PC-9 (cell line): ENCODE data around the gene CD200. TPM values are rescaled to one million over a fixed set of nuclear protein-coding genes. Genes with fewer than 3 reads are reported as not detected.

Experiments
- BruUV-seq: library from RNA; stranded (reverse); fragments of 400-500 nt; replicated peaks from 2 replicates; lab custom pipeline; 2021; lab: Mats Ljungman, UMichigan
- CTCF ChIA-PET: fragments of 300-600 bp; sonication (Branson Sonifier 250); formaldehyde crosslinking; loops from one replicate; lab custom pipeline; 2022; ENCODE audit warnings: antibody characterized with exemption; lab: Charles Lee
- POLR2A ChIA-PET: fragments of 300-600 bp; sonication (Branson Sonifier 250); formaldehyde crosslinking; loops from one replicate; lab custom pipeline; 2022; ENCODE audit warnings: antibody characterized with exemption; ENCODE audit not compliant: unreplicated experiment; lab: Charles Lee
- DNase-seq, 2 experiments: peaks; one replicate each; pipeline versions ENCODE4 v3.0.0 to v3.0.0-alpha.2; 2015 to 2022; ENCODE audit warnings: mixed read lengths in 1 of 2
- H2AFZ ChIP-seq: fragments of 200-600 bp; sonication (generic); 2 replicates; pipeline ENCODE4 v1.8.1; 2017; ENCODE audit warnings: antibody characterized with exemption
- H3F3A ChIP-seq: fragments of 200-600 bp; sonication (generic); 2 replicates; pipeline ENCODE4 v1.8.1; 2017; ENCODE audit warnings: antibody characterized with exemption, mild to moderate bottlenecking, low read depth; ENCODE audit not compliant: insufficient read depth
- H3K27ac ChIP-seq: fragments of 200-600 bp; sonication (generic); 2 replicates; pipeline ENCODE4 v1.6.1; 2016; ENCODE audit warnings: mixed run types
- H3K27me3 ChIP-seq: fragments of 200-600 bp; sonication (generic); 2 replicates; pipeline ENCODE4 v1.6.1; 2016; ENCODE audit warnings: low read depth, mixed run types; ENCODE audit not compliant: insufficient read depth
- H3K36me3 ChIP-seq: fragments of 200-600 bp; sonication (generic); 2 replicates; pipeline ENCODE4 v1.6.1; 2016; ENCODE audit warnings: low read depth, mixed run types
- H3K4me1 ChIP-seq: fragments of 200-600 bp; sonication (generic); replicated peaks from 2 replicates; pipeline ENCODE4 v1.6.1; 2016; ENCODE audit warnings: mixed run types; ENCODE audit not compliant: insufficient read depth
- H3K4me2 ChIP-seq: fragments of 200-600 bp; sonication (generic); 2 replicates; pipeline ENCODE4 v1.6.1; 2017; ENCODE audit warnings: mixed run types
- H3K4me3 ChIP-seq: fragments of 200-600 bp; sonication (generic); 2 replicates; pipeline ENCODE4 v1.6.1; 2016; ENCODE audit warnings: mixed run types
- H3K79me2 ChIP-seq: fragments of 200-600 bp; sonication (generic); 2 replicates; pipeline ENCODE4 v1.6.1; 2017; ENCODE audit warnings: low read depth, mixed run types
- H3K9me2 ChIP-seq: fragments of 200-600 bp; sonication (generic); 2 replicates; pipeline ENCODE4 v1.8.1; 2017; ENCODE audit warnings: mild to moderate bottlenecking; ENCODE audit not compliant: insufficient read depth
- H3K9me3 ChIP-seq: fragments of 200-600 bp; sonication (generic); 2 replicates; pipeline ENCODE4 v1.8.1; 2016; ENCODE audit warnings: low read depth; ENCODE audit not compliant: insufficient read depth
- H4K20me1 ChIP-seq: fragments of 200-600 bp; sonication (generic); 2 replicates; pipeline ENCODE4 v1.8.1; 2017; ENCODE audit not compliant: insufficient read depth
- EZH2 ChIP-seq: fragments of 200-600 bp; sonication (generic); IDR thresholded peaks from 2 replicates; pipeline ENCODE4 v1.8.0; 2017; ENCODE audit warnings: antibody characterized with exemption, low read depth
- intact Hi-C: fragments of 100-400 bp; cut with micrococcal nuclease; formaldehyde crosslinking; loops from one replicate; pipeline ENCODE4 v1.10.0; 2022; ENCODE audit not compliant: unreplicated experiment
- total RNA-seq: library from RNA; stranded (reverse); gene quantifications from 2 replicates; pipeline ENCODE4 v1.2.3, GENCODE V29; 2021
- TF ChIP-seq, protein P1 (sequence below): fragments of 200-600 bp; sonication (generic); conservative IDR thresholded peaks from 2 replicates; pipeline ENCODE4 v1.6.1; 2017; ENCODE audit warnings: mixed run types, antibody characterized with exemption, mild to moderate bottlenecking, moderate library complexity

Gene CD200
- total RNA-seq, 1 experiment from 2014 or later, result 4.0 TPM

GRCh38 chr3:112405845-112406244 lies 72.9 kb downstream of the CD200 start:
- intact Hi-C loops, result no loop called here
- no TSS peak for BruUV-seq
- DNase-seq, result no peak

GRCh38 chr3:112407214-112407887 lies 74.4 kb downstream of the CD200 start:
- H4K20me1 ChIP-seq, result no peaks in the 10 kb centered on the region
- H3K9me3 ChIP-seq, result no peaks in the 10 kb centered on the region
- no peaks in the 10 kb centered on the region for H3K4me1 ChIP-seq
- no peak overlapping the region for H3K4me2 ChIP-seq
- H3K9me2 ChIP-seq, result no peaks in the 10 kb centered on the region
- TF ChIP-seq, protein P1, sequence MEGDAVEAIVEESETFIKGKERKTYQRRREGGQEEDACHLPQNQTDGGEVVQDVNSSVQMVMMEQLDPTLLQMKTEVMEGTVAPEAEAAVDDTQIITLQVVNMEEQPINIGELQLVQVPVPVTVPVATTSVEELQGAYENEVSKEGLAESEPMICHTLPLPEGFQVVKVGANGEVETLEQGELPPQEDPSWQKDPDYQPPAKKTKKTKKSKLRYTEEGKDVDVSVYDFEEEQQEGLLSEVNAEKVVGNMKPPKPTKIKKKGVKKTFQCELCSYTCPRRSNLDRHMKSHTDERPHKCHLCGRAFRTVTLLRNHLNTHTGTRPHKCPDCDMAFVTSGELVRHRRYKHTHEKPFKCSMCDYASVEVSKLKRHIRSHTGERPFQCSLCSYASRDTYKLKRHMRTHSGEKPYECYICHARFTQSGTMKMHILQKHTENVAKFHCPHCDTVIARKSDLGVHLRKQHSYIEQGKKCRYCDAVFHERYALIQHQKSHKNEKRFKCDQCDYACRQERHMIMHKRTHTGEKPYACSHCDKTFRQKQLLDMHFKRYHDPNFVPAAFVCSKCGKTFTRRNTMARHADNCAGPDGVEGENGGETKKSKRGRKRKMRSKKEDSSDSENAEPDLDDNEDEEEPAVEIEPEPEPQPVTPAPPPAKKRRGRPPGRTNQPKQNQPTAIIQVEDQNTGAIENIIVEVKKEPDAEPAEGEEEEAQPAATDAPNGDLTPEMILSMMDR, result no peak
- TF ChIP-seq EZH2, result no peak
- POLR2A ChIA-PET, result no interaction called here
- no peaks in the 10 kb centered on the region for H3K79me2 ChIP-seq
- DNase-seq, result no peak
- no TSS peak for BruUV-seq
- no peak overlapping the region for H3K27ac ChIP-seq
- no peaks in the 10 kb centered on the region for H3F3A ChIP-seq
- no peaks in the 10 kb centered on the region for H3K36me3 ChIP-seq
- no peaks in the 10 kb centered on the region for H3K27me3 ChIP-seq
- intact Hi-C loops, result no loop called here
- CTCF ChIA-PET, result no interaction called here
- H3K4me3 ChIP-seq, result no peak overlapping the region
- no peak overlapping the region for H2AFZ ChIP-seq

More at GRCh38 chr3:112405845-112406244, 72.9 kb downstream of the CD200 start:
- Histone ChIP-seq H3K27ac (no peak overlapping the region), H3K9me2 (no peaks in the 10 kb centered on the region), H3K4me1 (no peaks in the 10 kb centered on the region), H3F3A (no peaks in the 10 kb centered on the region), H3K36me3 (no peaks in the 10 kb centered on the region), H2AFZ (no peak overlapping the region), H3K9me3 (no peaks in the 10 kb centered on the region), H4K20me1 (no peaks in the 10 kb centered on the region), H3K4me3 (no peak overlapping the region), H3K27me3 (no peaks in the 10 kb centered on the region), H3K79me2 (no peaks in the 10 kb centered on the region), H3K4me2 (no peak overlapping the region)
- CTCF ChIA-PET, result interaction anchor here (0.6 kb wide), 1 partner anchor 15 kb away, joined by 8 read pairs; no protein-coding TSS in a partner anchor
- POLR2A ChIA-PET, result interaction anchor here (0.6 kb wide), 1 partner anchor 175 kb away, joined by 6 read pairs; no protein-coding TSS in a partner anchor
- TF ChIP-seq, protein P1, result no peak
- TF ChIP-seq EZH2, result no peak

- intact Hi-C loops, result no loop called here
- no peak for DNase-seq
- CTCF ChIA-PET, result no interaction called here
- no TSS peak for BruUV-seq
- Histone ChIP-seq H3K4me3 (no peak overlapping the region), H3K27ac (no peak overlapping the region), H3K9me3 (no peaks in the 10 kb centered on the region), H3K27me3 (no peaks in the 10 kb centered on the region), H4K20me1 (no peaks in the 10 kb centered on the region), H2AFZ (no peak overlapping the region), H3K4me1 (no peaks in the 10 kb centered on the region), H3K4me2 (no peak overlapping the region), H3F3A (no peaks in the 10 kb centered on the region), H3K79me2 (no peaks in the 10 kb centered on the region), H3K36me3 (no peaks in the 10 kb centered on the region), H3K9me2 (no peaks in the 10 kb centered on the region)
- TF ChIP-seq, protein P1, result no peak
- no peak for TF ChIP-seq EZH2
- POLR2A ChIA-PET, result no interaction called here
Observed at GRCh38 chr3:112407888-112408702, 75.1 kb downstream of the CD200 start.
